ENCODE results near the gene GPR55.

GRCh38 chr2:230941202-230942180 is 16.4 kb upstream of the GPR55 start:
- TF ChIP-seq TCF7L2 (IDR thresholded peaks at IDR 0.05; ENCODE audit: borderline replicate concordance, extremely low read depth, insufficient read depth, insufficient read length) (no peak), CTCF (IDR thresholded peaks at IDR 0.05 in 2 of 3, conservative IDR thresholded peaks at IDR 0.05 in 1 of 3; ENCODE audit: borderline replicate concordance in 1 of 3, insufficient read depth in 1 of 3, low read depth in 2 of 3, low read length in 2 of 3) (no peak), FOSL1 (IDR thresholded peaks at IDR 0.05; ENCODE audit: low read depth) (no peak), YY1 (IDR thresholded peaks at IDR 0.05; ENCODE audit: extremely low read depth, insufficient replicate concordance, low read depth, low read length) (no peak), CEBPB (IDR thresholded peaks at IDR 0.05; ENCODE audit: low read depth) (no peak), ZFX (IDR thresholded peaks at IDR 0.05) (no peak)

All from HCT116 (cell line).